Panc1 (cell line): Measurements from ENCODE around the gene IGFBP4. TPM values are rescaled to one million over a fixed set of nuclear protein-coding genes. Genes with fewer than 3 reads are reported as not detected.

Experiments used
- ATAC-seq: fragments of 200-7000 bp; cut with Tn5 transposase; 2 replicates; pipeline ENCODE4 v1.9.1; 2020; ENCODE audit warnings: mild to moderate bottlenecking, moderate library complexity
- BruUV-seq: library from RNA; stranded (reverse); fragments of 400-500 nt; replicated peaks from 2 replicates; lab custom pipeline; 2021; lab: Mats Ljungman, UMichigan
- CTCF ChIA-PET: fragments of 300-600 bp; sonication (Branson Sonifier 250); formaldehyde crosslinking; loops from one replicate; lab custom pipeline; 2022; ENCODE audit warnings: antibody characterized with exemption; lab: Charles Lee
- POLR2A ChIA-PET: fragments of 300-600 bp; sonication (Branson Sonifier 250); formaldehyde crosslinking; loops from one replicate; lab custom pipeline; 2022; ENCODE audit warnings: antibody characterized with exemption; lab: Charles Lee
- DNase-seq: peaks from one replicate; pipeline ENCODE4 v3.0.0-alpha.2; 2010; ENCODE audit warnings: low read depth, low spot score
- H3K27ac ChIP-seq: 2 replicates; pipeline ENCODE4 v1.5.1; 2011; ENCODE audit warnings: mild to moderate bottlenecking, low read length, inconsistent platforms
- H3K27me3 ChIP-seq: fragments of 200-500 bp; sonication (Bioruptor generic); 2 replicates; pipeline ENCODE4 v1.6.0; 2014; ENCODE audit warnings: low read length, inconsistent platforms; ENCODE audit not compliant: control insufficient read depth, insufficient read depth
- H3K36me3 ChIP-seq: fragments of 200-500 bp; sonication (Bioruptor generic); 2 replicates; pipeline ENCODE4 v1.5.1; 2014; ENCODE audit warnings: inconsistent platforms, mild to moderate bottlenecking, low read length, moderate library complexity; ENCODE audit not compliant: control insufficient read depth, insufficient read depth
- H3K4me1 ChIP-seq: 2 replicates; pipeline ENCODE4 v1.5.1; 2011; ENCODE audit warnings: inconsistent platforms, mild to moderate bottlenecking, low read length, moderate library complexity; ENCODE audit not compliant: control insufficient read depth, insufficient read depth
- H3K4me3 ChIP-seq, 2 experiments: 2 replicates each; pipeline ENCODE4 v1.5.1; 2011 to 2012; ENCODE audit warnings: low read depth in 2 of 2, low read length in 2 of 2, mild to moderate bottlenecking in 2 of 2, inconsistent platforms in 1 of 2, moderate library complexity in 1 of 2
- H3K9me3 ChIP-seq: fragments of 200-500 bp; sonication (Bioruptor generic); 2 replicates; pipeline ENCODE4 v1.5.1; 2014; ENCODE audit warnings: low read depth, mild to moderate bottlenecking, inconsistent platforms, low read length, moderate library complexity; ENCODE audit not compliant: control insufficient read depth, insufficient read depth
- CTCF ChIP-seq: fragments of 450-650 bp; IDR thresholded peaks from 2 replicates; pipeline ENCODE4 v1.5.1; 2017; ENCODE audit warnings: mild to moderate bottlenecking
- POLR2AphosphoS5 ChIP-seq: IDR thresholded peaks from 2 replicates; pipeline ENCODE4 v1.6.1; 2012; ENCODE audit warnings: mild to moderate bottlenecking, low read depth, low read length, moderate library complexity
- REST ChIP-seq, 2 experiments: IDR thresholded peaks; 2 replicates each; pipeline ENCODE4 v1.6.1; 2011 to 2012; ENCODE audit warnings: low read depth in 2 of 2, control low read depth in 1 of 2, low read length in 1 of 2, mild to moderate bottlenecking in 1 of 2, moderate library complexity in 1 of 2; ENCODE audit not compliant: insufficient read depth in 1 of 2
- SIN3A ChIP-seq: IDR thresholded peaks from 2 replicates; pipeline ENCODE4 v1.6.1; 2012; ENCODE audit warnings: low read depth, mild to moderate bottlenecking, low read length, moderate library complexity, borderline replicate concordance; ENCODE audit not compliant: insufficient read depth
- TCF7L2 ChIP-seq: IDR thresholded peaks from 2 replicates; pipeline ENCODE4 v1.6.1; 2011; ENCODE audit warnings: mild to moderate bottlenecking, low read depth, low read length, inconsistent platforms
- in situ Hi-C: cut with HindIII; loops from 2 replicates; pipeline ENCODE4 v1.10.0; 2016; ENCODE audit warnings: low sequenced_read_pairs, low pct_unique_long_range_greater_than_20kb
- intact Hi-C: fragments of 100-400 bp; cut with micrococcal nuclease; formaldehyde crosslinking; loops from one replicate; pipeline ENCODE4 v1.10.0; 2022; ENCODE audit not compliant: unreplicated experiment
- total RNA-seq: library from RNA; stranded (reverse); gene quantifications from one replicate; pipeline ENCODE4 v1.2.1, GENCODE V29; 2021; ENCODE audit not compliant: unreplicated experiment

The IGFBP4 gene
- total RNA-seq, 1 experiment from 2014 or later = 27.1 TPM

- in situ Hi-C loops = no loop called here
- Histone ChIP-seq H3K36me3 (no peaks in the 10 kb centered on the region), H3K27ac (no peak overlapping the region), H3K4me1 (no peaks in the 10 kb centered on the region; the same call in 1 of the 2 replicates), H3K4me3 (no peak overlapping the region), H3K27me3 (no peaks in the 10 kb centered on the region), H3K9me3 (no peaks in the 10 kb centered on the region)
- ChIA-PET POLR2A (no interaction called here), CTCF (interaction anchor here (0.5 kb wide), 1 partner anchor 23 kb away, joined by 3 read pairs; no protein-coding TSS in a partner anchor)
- BruUV-seq = no TSS peak
- intact Hi-C loops = no loop called here
- TF ChIP-seq SIN3A (no peak), POLR2AphosphoS5 (no peak), CTCF (no peak), REST (IDR thresholded peaks at IDR 0.05; ENCODE audit: insufficient read depth in 1 of 2, low read depth in 2 of 2, low read length in 1 of 2) (no peak), TCF7L2 (no peak)
- ATAC-seq (no peak), DNase-seq (no peak)
These were observed 9.7 kb downstream of the IGFBP4 start for GRCh38 chr17:40452921-40453378.

- H3K4me3 ChIP-seq = no peak overlapping the region
- in situ Hi-C loops = no loop called here
- no TSS peak for BruUV-seq
- ChIA-PET POLR2A (interaction anchor here (0.6 kb wide), 1 partner anchor 11 kb away, joined by 3 read pairs; no protein-coding TSS in a partner anchor), CTCF (no interaction called here)
- H3K4me1 ChIP-seq = peaks cover 3% of the 10 kb centered on the region; the same call in 1 of the 2 replicates
- H3K36me3 ChIP-seq = no peaks in the 10 kb centered on the region
- TF ChIP-seq CTCF (no peak), TCF7L2 (no peak), POLR2AphosphoS5 (no peak), SIN3A (no peak), REST (IDR thresholded peaks at IDR 0.05; ENCODE audit: insufficient read depth in 1 of 2, low read depth in 2 of 2, low read length in 1 of 2) (no peak)
- ATAC-seq (no peak), DNase-seq (no peak)
- H3K27me3 ChIP-seq = no peaks in the 10 kb centered on the region
- intact Hi-C loops = no loop called here
- no peak overlapping the region for H3K27ac ChIP-seq
- H3K9me3 ChIP-seq = no peaks in the 10 kb centered on the region
These were observed 10.8 kb downstream of the IGFBP4 start for GRCh38 chr17:40453881-40454612.
